HL-60 (cell line): Measurements from ENCODE around the gene TMEM154.

Experiments
- DNase-seq, 2 experiments: peaks; one replicate each; pipeline ENCODE4 v3.0.0-alpha.2; 2010 to 2020; ENCODE audit warnings: low read depth in 1 of 2, low spot score in 1 of 2
- H3K27ac ChIP-seq: fragments of 250-450 bp; sonication (Bioruptor Pico); replicated peaks from 2 replicates; pipeline ENCODE4 v1.5.1; 2020; ENCODE audit warnings: mild to moderate bottlenecking, moderate library complexity
- H3K27me3 ChIP-seq: fragments of 250-450 bp; sonication (Bioruptor Pico); 2 replicates; pipeline ENCODE4 v1.5.1; 2021; ENCODE audit warnings: mild to moderate bottlenecking, moderate library complexity; ENCODE audit not compliant: insufficient read depth, poor library complexity, severe bottlenecking
- H3K4me3 ChIP-seq: replicated peaks from 2 replicates; pipeline ENCODE4 v1.5.1; 2011; ENCODE audit warnings: mild to moderate bottlenecking, control low read depth, low read length; ENCODE audit not compliant: insufficient read depth
- CTCF ChIP-seq: IDR thresholded peaks from one replicate; pipeline ENCODE4 v1.5.1; 2011; ENCODE audit warnings: low read length, control low read depth, inconsistent platforms; ENCODE audit not compliant: insufficient read depth
- GABPA ChIP-seq: IDR thresholded peaks from 2 replicates; pipeline ENCODE4 v1.6.1; 2012; ENCODE audit warnings: low read depth
- POLR2AphosphoS5 ChIP-seq: IDR thresholded peaks from 2 replicates; pipeline ENCODE4 v1.6.1; 2012; ENCODE audit warnings: low read depth
- REST ChIP-seq: IDR thresholded peaks from 2 replicates; pipeline ENCODE4 v1.6.1; 2012; ENCODE audit warnings: low read depth; ENCODE audit not compliant: insufficient replicate concordance
- SPI1 ChIP-seq: IDR thresholded peaks from 2 replicates; pipeline ENCODE4 v1.6.1; 2012; ENCODE audit warnings: low read depth, mild to moderate bottlenecking, borderline replicate concordance

TMEM154 gene

GRCh38 chr4:152585023-152585441, 94.8 kb downstream of the TMEM154 start:
- DNase-seq, result no peak
- Histone ChIP-seq H3K27me3 (no peaks in the 10 kb centered on the region), H3K27ac (no peak overlapping the region), H3K4me3 (no peak overlapping the region)
- TF ChIP-seq SPI1, result no peak
- no peak for TF ChIP-seq GABPA
- TF ChIP-seq CTCF, result no peak
- TF ChIP-seq REST, result no peak
- no peak for TF ChIP-seq POLR2AphosphoS5

GRCh38 chr4:152581536-152582160, 98.1 kb downstream of the TMEM154 start:
- DNase-seq, result no peak
- Histone ChIP-seq H3K4me3 (no peak overlapping the region), H3K27ac (no peak overlapping the region), H3K27me3 (no peaks in the 10 kb centered on the region)
- TF ChIP-seq CTCF (no peak), GABPA (no peak), POLR2AphosphoS5 (no peak), REST (no peak), SPI1 (no peak)

GRCh38 chr4:152579916-152580315, 99.9 kb downstream of the TMEM154 start:
- DNase-seq, result no peak
- Histone ChIP-seq H3K27ac (no peak overlapping the region), H3K4me3 (no peak overlapping the region), H3K27me3 (peaks cover 2% of the 10 kb centered on the region)
- TF ChIP-seq POLR2AphosphoS5 (no peak), CTCF (no peak), SPI1 (no peak), GABPA (no peak), REST (no peak)
